ENCODE data around the gene DPF3. TPM values are rescaled to one million over a fixed set of nuclear protein-coding genes. Genes with fewer than 3 reads are reported as not detected.

The DPF3 gene
- total RNA-seq, 1 donor from 2014 or later = 0.90 TPM

GRCh38 chr14:72679536-72680151, 214.3 kb downstream of the DPF3 start:
- no peaks in the 10 kb centered on the region for H3K36me3 ChIP-seq
- H3K4me1 ChIP-seq = no peaks in the 10 kb centered on the region
- no peak for TF ChIP-seq CTCF (IDR thresholded peaks at IDR 0.05)
- ATAC-seq = no peak
- no peaks in the 10 kb centered on the region for H3K9me3 ChIP-seq
- DNase-seq = no peak
- intact Hi-C loops (cut with DNase I) = no loop called here
- no peaks in the 10 kb centered on the region for H3K27me3 ChIP-seq
- no peak overlapping the region for H3K4me3 ChIP-seq
- no peak overlapping the region for H3K27ac ChIP-seq

- H3K36me3 ChIP-seq = no peaks in the 10 kb centered on the region
- no peaks in the 10 kb centered on the region for H3K4me1 ChIP-seq
- no peaks in the 10 kb centered on the region for H3K27me3 ChIP-seq
- no peak overlapping the region for H3K4me3 ChIP-seq
- no peak overlapping the region for H3K27ac ChIP-seq
- no peaks in the 10 kb centered on the region for H3K9me3 ChIP-seq
- DNase-seq (no peak), ATAC-seq (peak; percentile 22)
- TF ChIP-seq CTCF (IDR thresholded peaks at IDR 0.05) = no peak
- intact Hi-C loops (cut with DNase I) = no loop called here
Observed at GRCh38 chr14:72679141-72679535, 214.8 kb downstream of the DPF3 start.

- Histone ChIP-seq H3K27me3 (no peaks in the 10 kb centered on the region), H3K9me3 (no peaks in the 10 kb centered on the region), H3K4me1 (no peaks in the 10 kb centered on the region), H3K27ac (no peak overlapping the region), H3K4me3 (no peak overlapping the region), H3K36me3 (no peaks in the 10 kb centered on the region)
- no peak for DNase-seq
- no peak for ATAC-seq
- TF ChIP-seq CTCF (IDR thresholded peaks at IDR 0.05) = no peak
- intact Hi-C loops (cut with DNase I) = no loop called here
Observed at GRCh38 chr14:72678356-72678755, 215.5 kb downstream of the DPF3 start.

GRCh38 chr14:72677664-72678063, 216.2 kb downstream of the DPF3 start:
- Histone ChIP-seq H3K27me3 (no peaks in the 10 kb centered on the region), H3K4me1 (no peaks in the 10 kb centered on the region), H3K4me3 (no peak overlapping the region), H3K36me3 (no peaks in the 10 kb centered on the region), H3K27ac (no peak overlapping the region), H3K9me3 (no peaks in the 10 kb centered on the region)
- no peak for ATAC-seq
- no peak for DNase-seq
- intact Hi-C loops (cut with DNase I) = no loop called here
- TF ChIP-seq CTCF (IDR thresholded peaks at IDR 0.05) = no peak

- Histone ChIP-seq H3K36me3 (no peaks in the 10 kb centered on the region), H3K4me3 (no peak overlapping the region), H3K9me3 (no peaks in the 10 kb centered on the region), H3K27me3 (no peaks in the 10 kb centered on the region), H3K4me1 (no peaks in the 10 kb centered on the region), H3K27ac (no peak overlapping the region)
- DNase-seq (no peak), ATAC-seq (no peak)
- TF ChIP-seq CTCF (IDR thresholded peaks at IDR 0.05) = no peak
- intact Hi-C loops (cut with DNase I) = no loop called here
Observed at GRCh38 chr14:72675126-72675525, 218.8 kb downstream of the DPF3 start.

- no peaks in the 10 kb centered on the region for H3K4me1 ChIP-seq
- no peak overlapping the region for H3K4me3 ChIP-seq
- no peaks in the 10 kb centered on the region for H3K36me3 ChIP-seq
- DNase-seq (no peak), ATAC-seq (no peak)
- no peaks in the 10 kb centered on the region for H3K27me3 ChIP-seq
- intact Hi-C loops (cut with DNase I) = no loop called here
- no peak for TF ChIP-seq CTCF (IDR thresholded peaks at IDR 0.05)
- H3K9me3 ChIP-seq = no peaks in the 10 kb centered on the region
- no peak overlapping the region for H3K27ac ChIP-seq
Observed at GRCh38 chr14:72673179-72673578, 220.7 kb downstream of the DPF3 start.

Data from upper lobe of right lung (tissue), 1 donor.